NCI-H1436 (cell line): ENCODE results near the gene EPN3.

ENCODE experiments used
- DNase-seq: peaks from one replicate; lab custom pipeline; 2025; lab: John Stamatoyannopoulos, UW

EPN3 gene

DNA sequence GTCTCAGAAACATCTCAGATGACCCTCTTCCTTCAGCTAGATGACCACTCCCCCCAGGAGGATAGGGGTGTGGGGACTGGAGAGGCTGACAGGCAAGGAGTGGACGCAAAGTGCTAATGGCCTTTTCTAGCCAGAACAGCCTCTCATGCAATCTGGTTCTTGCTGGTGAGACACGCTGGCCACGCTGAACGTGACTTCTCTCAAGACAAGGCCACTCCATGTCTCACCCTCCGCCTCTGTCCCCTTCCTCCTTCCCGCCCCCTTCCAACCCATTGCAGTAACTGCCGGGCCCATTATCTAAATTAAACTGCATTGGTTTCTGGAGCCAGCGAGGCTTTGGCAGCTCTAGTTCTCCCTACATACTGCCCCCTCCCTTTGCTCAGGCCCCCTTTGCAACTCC lies 37.5 kb downstream of the EPN3 start:
- DNase-seq: no peak

- DNase-seq: peak; percentile 84
Measured at GRCh38 chr17:50570528-50570927, 38.0 kb downstream of the EPN3 start.

- no peak for DNase-seq
Measured at GRCh38 chr17:50571681-50572080, 39.1 kb downstream of the EPN3 start.

DNA sequence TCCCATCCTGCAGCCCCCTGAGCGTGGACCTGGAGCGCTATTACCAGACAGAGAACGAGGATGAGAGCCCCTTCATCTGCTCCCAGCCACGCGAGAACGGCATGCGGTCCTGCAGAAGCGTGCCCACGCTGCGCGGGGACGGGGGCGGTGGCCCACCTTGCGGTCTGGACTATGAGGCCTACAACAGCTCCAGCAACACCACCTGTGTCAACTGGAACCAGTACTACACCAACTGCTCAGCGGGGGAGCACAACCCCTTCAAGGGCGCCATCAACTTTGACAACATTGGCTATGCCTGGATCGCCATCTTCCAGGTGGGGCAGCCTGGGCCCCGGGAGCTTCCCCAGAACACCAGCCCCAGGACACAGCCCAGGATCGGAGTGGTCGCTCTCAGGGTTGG lies 40.0 kb downstream of the EPN3 start:
- DNase-seq: no peak

GRCh38 chr17:50573866-50574611 lies 41.5 kb downstream of the EPN3 start:
- no peak for DNase-seq

GRCh38 chr17:50575581-50576210 lies 43.2 kb downstream of the EPN3 start:
- DNase-seq: peak; percentile 57

GRCh38 chr17:50576864-50577263 lies 44.3 kb downstream of the EPN3 start:
- DNase-seq: no peak

DNA sequence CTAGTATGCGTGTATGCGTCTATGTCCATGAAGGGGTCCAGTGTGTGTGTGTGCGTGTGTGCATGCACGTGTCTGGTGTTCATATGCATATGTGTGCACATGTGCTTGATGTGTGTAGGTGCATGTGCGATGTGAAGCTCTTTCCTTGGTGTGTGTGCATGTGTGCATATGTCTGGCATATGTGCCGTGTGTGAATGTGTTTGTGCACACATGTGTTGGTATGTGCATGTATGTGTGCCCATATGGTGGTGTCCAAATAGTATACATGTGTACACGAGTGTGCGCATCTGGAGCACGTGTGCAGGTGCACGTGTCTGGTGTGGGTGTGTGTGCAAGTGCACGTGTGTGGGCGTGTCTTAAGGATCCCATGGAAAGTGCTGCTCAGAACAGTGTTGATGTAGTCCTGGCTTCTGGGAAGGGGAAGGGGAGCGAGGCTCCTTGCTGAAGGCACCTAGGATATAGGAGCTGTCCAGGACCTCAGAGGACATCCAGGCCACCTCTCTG lies 45.0 kb downstream of the EPN3 start:
- DNase-seq: no peak

DNA sequence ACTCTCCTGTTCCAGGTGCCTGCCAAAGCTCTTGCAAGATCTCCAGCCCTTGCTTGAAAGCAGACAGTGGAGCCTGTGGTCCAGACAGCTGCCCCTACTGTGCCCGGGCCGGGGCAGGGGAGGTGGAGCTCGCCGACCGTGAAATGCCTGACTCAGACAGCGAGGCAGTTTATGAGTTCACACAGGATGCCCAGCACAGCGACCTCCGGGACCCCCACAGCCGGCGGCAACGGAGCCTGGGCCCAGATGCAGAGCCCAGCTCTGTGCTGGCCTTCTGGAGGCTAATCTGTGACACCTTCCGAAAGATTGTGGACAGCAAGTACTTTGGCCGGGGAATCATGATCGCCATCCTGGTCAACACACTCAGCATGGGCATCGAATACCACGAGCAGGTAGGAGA lies 45.6 kb downstream of the EPN3 start:
- DNase-seq: no peak

- DNase-seq: no peak
Measured at GRCh38 chr17:50579399-50579798, 46.9 kb downstream of the EPN3 start.

DNA sequence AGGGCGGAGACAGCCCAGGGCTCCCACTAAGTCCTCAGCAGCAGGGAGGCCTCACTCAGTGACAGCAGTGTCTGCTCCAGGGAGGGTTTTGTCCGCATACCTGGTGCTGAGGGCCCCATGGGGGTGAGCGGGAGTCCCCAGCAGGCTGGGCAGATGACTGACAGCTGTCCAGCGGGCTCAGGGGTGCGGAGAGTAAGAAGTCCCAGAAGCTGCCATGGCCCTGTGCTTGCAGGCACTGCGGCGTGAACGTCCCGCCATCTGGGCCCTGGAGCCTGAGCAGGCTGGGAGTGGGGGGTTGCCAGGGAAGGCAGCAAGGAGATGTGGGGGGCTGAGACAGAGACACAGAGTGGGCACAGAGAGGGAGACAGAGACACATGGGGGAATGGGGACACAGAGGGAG lies 48.1 kb downstream of the EPN3 start:
- no peak for DNase-seq

DNA sequence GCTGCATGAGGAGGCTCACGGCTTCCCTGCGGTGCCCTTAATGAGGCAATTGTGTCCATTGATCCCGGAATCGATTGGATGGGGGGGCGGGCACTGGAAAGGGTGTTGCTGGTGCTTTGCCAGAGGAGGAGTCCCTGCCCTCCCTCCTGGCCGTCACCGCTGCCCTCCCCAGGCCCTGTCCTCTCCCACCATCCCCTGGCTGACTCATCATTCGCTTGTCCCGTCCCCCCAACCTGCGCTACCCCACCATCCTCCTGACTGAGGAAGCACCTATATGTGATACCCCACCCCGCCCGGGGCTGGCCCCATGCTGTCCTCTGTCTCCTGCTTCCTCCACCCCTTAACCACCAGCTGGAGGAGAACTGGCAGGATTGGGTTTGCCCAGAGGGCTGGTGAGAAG lies 48.8 kb downstream of the EPN3 start:
- DNase-seq: no peak

- no peak for DNase-seq
Measured at GRCh38 chr17:50582741-50583140, 50.2 kb downstream of the EPN3 start.

DNA sequence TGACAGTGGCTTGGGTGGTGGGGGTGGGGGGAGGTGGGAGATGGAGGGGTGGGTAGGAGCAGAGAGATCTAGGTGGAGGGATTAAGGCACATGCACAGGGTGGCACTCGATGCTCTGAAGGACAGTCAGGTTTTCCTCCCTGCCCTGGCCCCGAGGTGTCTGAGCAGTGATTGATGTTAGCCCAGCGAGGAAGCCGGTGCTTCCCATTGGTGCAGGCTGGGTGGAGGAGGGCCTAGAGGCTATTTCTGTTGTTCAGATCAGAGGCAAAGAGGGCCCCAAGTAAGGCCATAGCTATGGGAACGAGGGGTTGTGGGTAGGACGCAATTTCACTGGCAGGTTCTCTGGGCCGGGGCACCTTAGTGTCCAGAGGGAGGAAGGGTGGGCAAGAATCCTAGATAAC lies 51.1 kb downstream of the EPN3 start:
- no peak for DNase-seq

GRCh38 chr17:50584116-50584515 lies 51.6 kb downstream of the EPN3 start:
- no peak for DNase-seq

DNA sequence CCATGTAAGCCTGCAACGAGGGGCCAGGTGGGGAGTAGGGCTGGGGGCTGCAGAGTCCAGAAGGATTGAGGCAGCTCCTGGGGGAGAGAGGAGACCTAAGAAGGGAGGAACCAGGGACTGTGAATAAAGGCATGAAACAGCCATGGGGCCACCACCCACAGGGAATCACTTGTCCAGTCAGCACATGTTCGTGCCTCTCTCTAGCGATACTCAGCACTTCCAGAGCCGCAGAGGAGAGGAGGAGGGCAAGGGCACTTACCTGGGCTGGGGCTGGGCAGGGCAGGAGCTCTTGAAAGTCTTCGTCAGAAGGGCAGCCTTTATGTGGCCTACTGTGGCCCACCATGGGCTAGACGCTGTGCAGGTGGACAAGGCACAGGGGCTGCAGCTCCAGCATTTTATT lies 52.2 kb downstream of the EPN3 start:
- no peak for DNase-seq

- no peak for DNase-seq
Measured at GRCh38 chr17:50585346-50585745, 52.8 kb downstream of the EPN3 start.

GRCh38 chr17:50585891-50586290 lies 53.4 kb downstream of the EPN3 start:
- no peak for DNase-seq

- DNase-seq: peak; percentile 58
Measured at GRCh38 chr17:50586421-50587247, 54.1 kb downstream of the EPN3 start.

DNA sequence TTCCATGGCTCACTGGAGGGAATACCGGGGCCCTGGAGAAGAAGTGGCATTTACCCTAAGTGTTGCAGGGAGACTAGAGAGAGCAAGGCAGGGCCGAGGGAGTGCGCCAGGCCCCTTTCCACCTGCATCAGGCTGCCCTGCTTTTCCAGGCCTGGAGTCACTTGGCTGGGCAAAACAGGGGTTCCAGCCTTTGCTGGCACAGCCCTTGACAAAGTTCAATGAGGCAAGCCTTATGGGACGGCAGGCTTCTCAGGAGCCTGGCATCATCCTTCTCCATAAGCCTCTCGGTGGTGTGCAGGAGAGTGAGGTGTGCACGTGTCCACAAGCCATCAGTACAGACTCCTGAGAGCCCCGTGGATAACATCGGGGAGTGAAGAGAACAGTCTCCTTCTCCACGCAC lies 55.0 kb downstream of the EPN3 start:
- no peak for DNase-seq

DNA sequence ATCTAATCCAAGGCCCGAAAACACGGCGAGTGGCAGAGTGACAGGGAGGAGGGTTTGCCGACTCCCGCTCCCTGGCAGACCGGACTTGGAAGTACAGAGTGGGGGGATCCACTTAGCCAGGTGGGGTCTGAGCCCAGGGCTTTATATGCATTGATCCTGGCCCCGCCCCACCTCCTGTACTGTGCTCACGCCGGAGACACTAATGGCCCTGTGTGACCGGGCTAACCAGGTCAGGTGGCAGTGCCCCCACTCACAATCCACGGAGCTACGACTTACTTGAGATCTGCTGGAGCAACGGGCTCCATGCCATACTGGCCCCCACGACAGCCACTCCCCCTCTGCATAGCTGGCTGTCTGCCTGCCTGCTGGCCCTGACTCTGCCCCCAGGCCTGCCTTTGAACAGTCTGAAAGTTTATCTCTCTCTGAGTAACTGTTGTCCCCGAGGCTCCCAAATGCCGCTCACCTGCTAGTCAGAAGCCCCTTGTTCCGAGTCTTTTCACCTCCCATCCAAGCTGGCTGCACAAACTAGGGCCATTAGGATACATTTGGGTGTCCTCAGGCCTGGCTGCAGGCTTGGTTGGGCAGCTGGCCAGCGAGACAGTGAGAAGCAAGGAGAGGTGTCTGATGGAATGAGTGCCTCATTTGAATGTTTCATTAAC lies 56.0 kb downstream of the EPN3 start:
- no peak for DNase-seq

DNA sequence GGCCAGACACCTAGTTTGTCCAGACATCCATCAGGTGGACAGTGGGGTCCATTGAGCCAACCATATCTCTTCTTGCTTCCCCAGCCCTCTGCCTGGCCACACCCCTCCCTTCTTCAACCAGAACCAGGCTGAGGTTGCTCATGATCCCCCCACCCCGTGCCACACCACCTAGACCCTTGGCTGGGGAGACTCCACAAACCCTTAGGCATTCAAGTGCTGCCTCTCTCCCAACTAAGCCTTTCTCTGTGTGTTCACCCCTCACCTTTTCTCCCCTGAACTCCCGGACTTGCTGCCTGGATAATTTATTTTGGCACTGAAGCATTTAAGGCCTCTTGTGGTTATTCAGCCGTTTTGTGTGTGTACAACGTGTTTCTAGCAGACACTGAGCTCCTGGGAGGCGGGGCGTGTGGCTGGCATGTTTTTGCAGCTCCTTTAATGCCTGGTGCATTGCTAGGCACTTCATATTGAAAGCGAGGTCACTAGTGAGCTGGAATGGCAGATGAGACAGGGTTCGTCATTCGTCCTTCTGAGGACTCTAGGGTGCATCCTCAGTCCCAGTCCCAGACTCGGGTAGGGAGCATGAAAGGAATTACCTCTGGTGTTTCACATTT lies 56.7 kb downstream of the EPN3 start:
- no peak for DNase-seq
